ENCODE results near the gene ERICH4.

Gene ERICH4

GRCh38 chr19:41442473-41443355, at the start of gene ERICH4:
Gene ERICH4 (plus strand): TSS chr19:41443156. CDS start chr19:41443170, 14 bp downstream.
- H4K20me1 ChIP-seq (ENCODE audit: insufficient read depth, low read length): no peaks in the 10 kb centered on the region
- H3K9me3 ChIP-seq (ENCODE audit: insufficient read depth, low read length, severe bottlenecking): no peaks in the 10 kb centered on the region
- no peak within 1 kb of the TSS for H2AFZ ChIP-seq (ENCODE audit: low read depth, low read length)
- H3K79me2 ChIP-seq (ENCODE audit: insufficient read depth, low read length): peaks cover 16% of the 10 kb centered on the region
- H3K27ac ChIP-seq (ENCODE audit: low read length): no peak within 1 kb of the TSS
- TF ChIP-seq CTCF (IDR thresholded peaks at IDR 0.05; ENCODE audit: borderline replicate concordance, extremely low read depth, low read length, poor library complexity, severe bottlenecking) (no peak), EZH2 (IDR thresholded peaks at IDR 0.05; ENCODE audit: borderline replicate concordance, low read depth, low read length, severe bottlenecking) (no peak)
- H3K27me3 ChIP-seq (ENCODE audit: insufficient read depth, low read length, poor library complexity): no peaks in the 10 kb centered on the region
- H3K36me3 ChIP-seq (ENCODE audit: insufficient read depth, low read length): peaks cover 6% of the 10 kb centered on the region
- peaks cover 21% of the 10 kb centered on the region for H3K4me1 ChIP-seq (ENCODE audit: insufficient read depth, low read length)
- no peak within 1 kb of the TSS for H3K4me3 ChIP-seq (ENCODE audit: low read depth in 1 of 2, low read length in 2 of 2)
- no peak within 1 kb of the TSS for H3K9ac ChIP-seq (ENCODE audit: low read depth, low read length)
- ATAC-seq (ENCODE audit: insufficient read depth, low read depth) (no peak), DNase-seq (no peak)
- H3K4me2 ChIP-seq (ENCODE audit: insufficient read depth, low read length): no peak within 1 kb of the TSS

GRCh38 chr19:41395355-41395754, 47.6 kb upstream of the ERICH4 start:
- no peaks in the 10 kb centered on the region for H3K27me3 ChIP-seq (ENCODE audit: insufficient read depth, low read length, poor library complexity)
- H2AFZ ChIP-seq (ENCODE audit: low read depth, low read length): no peak overlapping the region
- no peak for ATAC-seq (ENCODE audit: insufficient read depth, low read depth)
- H3K36me3 ChIP-seq (ENCODE audit: insufficient read depth, low read length): peaks cover 23% of the 10 kb centered on the region
- peaks cover 33% of the 10 kb centered on the region for H3K4me1 ChIP-seq (ENCODE audit: insufficient read depth, low read length)
- peaks cover 7% of the 10 kb centered on the region; the same call in 1 of the 2 replicates for H4K20me1 ChIP-seq (ENCODE audit: insufficient read depth, low read length)
- peak overlapping the region; percentile 93 for H3K4me2 ChIP-seq (ENCODE audit: insufficient read depth, low read length)
- H3K27ac ChIP-seq (ENCODE audit: low read length): no peak overlapping the region
- no peak for DNase-seq
- H3K4me3 ChIP-seq (ENCODE audit: low read depth in 1 of 2, low read length in 2 of 2): peak overlapping the region in 1 of 2 experiments; percentile 85; a peak in 1 of 4 replicates
- peaks cover 56% of the 10 kb centered on the region for H3K79me2 ChIP-seq (ENCODE audit: insufficient read depth, low read length)
- H3K9me3 ChIP-seq (ENCODE audit: insufficient read depth, low read length, severe bottlenecking): no peaks in the 10 kb centered on the region
- TF ChIP-seq EZH2 (IDR thresholded peaks at IDR 0.05; ENCODE audit: borderline replicate concordance, low read depth, low read length, severe bottlenecking): no peak
- no peak for TF ChIP-seq CTCF (IDR thresholded peaks at IDR 0.05; ENCODE audit: borderline replicate concordance, extremely low read depth, low read length, poor library complexity, severe bottlenecking)
- H3K9ac ChIP-seq (ENCODE audit: low read depth, low read length): no peak overlapping the region

- Histone ChIP-seq H3K4me2 (ENCODE audit: insufficient read depth, low read length) (peak within 1 kb of the TSS; percentile 93), H3K79me2 (ENCODE audit: insufficient read depth, low read length) (peaks cover 64% of the 10 kb centered on the region), H3K9ac (ENCODE audit: low read depth, low read length) (peak within 1 kb of the TSS; percentile 75), H3K9me3 (ENCODE audit: insufficient read depth, low read length, severe bottlenecking) (no peaks in the 10 kb centered on the region), H3K4me1 (ENCODE audit: insufficient read depth, low read length) (peaks cover 33% of the 10 kb centered on the region), H3K36me3 (ENCODE audit: insufficient read depth, low read length) (peaks cover 5% of the 10 kb centered on the region; the same call in 1 of the 2 replicates), H3K4me3 (ENCODE audit: low read depth in 1 of 2, low read length in 2 of 2) (peak within 1 kb of the TSS; percentile 82 to 85), H3K27me3 (ENCODE audit: insufficient read depth, low read length, poor library complexity) (no peaks in the 10 kb centered on the region), H3K27ac (ENCODE audit: low read length) (peak within 1 kb of the TSS; percentile 93), H2AFZ (ENCODE audit: low read depth, low read length) (peak within 1 kb of the TSS; percentile 89), H4K20me1 (ENCODE audit: insufficient read depth, low read length) (peaks cover 4% of the 10 kb centered on the region; the same call in 1 of the 2 replicates)
- no peak for TF ChIP-seq EZH2 (IDR thresholded peaks at IDR 0.05; ENCODE audit: borderline replicate concordance, low read depth, low read length, severe bottlenecking)
- no peak for TF ChIP-seq CTCF (IDR thresholded peaks at IDR 0.05; ENCODE audit: borderline replicate concordance, extremely low read depth, low read length, poor library complexity, severe bottlenecking)
- DNase-seq (peak; percentile 99), ATAC-seq (ENCODE audit: insufficient read depth, low read depth) (peak; percentile 99)
Measured at GRCh38 chr19:41397086-41398049, 45.6 kb upstream of the ERICH4 start, which contains the start of the genes BCKDHA and EXOSC5. Gene BCKDHA (plus strand): TSS chr19:41397818. CDS start chr19:41397828, 10 bp downstream. Gene EXOSC5 (minus strand): TSS chr19:41397359. CDS start chr19:41397328, 31 bp downstream.

Data from DND-41 (cell line).